SJSA1 (cell line): ENCODE results near the gene COLEC11. TPM values are rescaled to one million over a fixed set of nuclear protein-coding genes. Genes with fewer than 3 reads are reported as not detected.
"Not testable (repeated sequence)": the region's sequence is repeated elsewhere in the genome, so short reads cannot be mapped to it uniquely, and the experiment has no call there.

Experiments
- DNase-seq, 2 experiments: peaks; one replicate each; pipeline ENCODE4 v3.0.0-alpha.2; 2015 to 2020; ENCODE audit warnings: low spot score in 2 of 2, low read depth in 1 of 2
- H3K27ac ChIP-seq: fragments of 250-450 bp; sonication (Bioruptor Pico); 2 replicates; pipeline ENCODE4 v1.5.1; 2020; ENCODE audit warnings: mild to moderate bottlenecking, moderate library complexity
- H3K27me3 ChIP-seq: fragments of 250-450 bp; sonication (Bioruptor Pico); replicated peaks from 2 replicates; pipeline ENCODE4 v1.5.1; 2020; ENCODE audit warnings: mild to moderate bottlenecking, moderate library complexity
- H3K36me3 ChIP-seq: fragments of 250-450 bp; sonication (Bioruptor Pico); 2 replicates; pipeline ENCODE4 v1.5.1; 2020; ENCODE audit warnings: mild to moderate bottlenecking
- H3K4me1 ChIP-seq: fragments of 250-450 bp; sonication (Bioruptor Pico); replicated peaks from 2 replicates; pipeline ENCODE4 v1.6.1; 2021; ENCODE audit warnings: mild to moderate bottlenecking
- H3K4me3 ChIP-seq: fragments of 250-450 bp; sonication (Bioruptor Pico); 2 replicates; pipeline ENCODE4 v1.5.1; 2020; ENCODE audit warnings: mild to moderate bottlenecking
- H3K9me3 ChIP-seq: fragments of 250-450 bp; sonication (Bioruptor Pico); replicated peaks from 2 replicates; pipeline ENCODE4 v1.5.1; 2020; ENCODE audit warnings: mild to moderate bottlenecking
- total RNA-seq: library from RNA; depleted of rRNA; stranded (reverse); fragments of >200 nt; shearing (Covaris generic); gene quantifications from 2 replicates; pipeline ENCODE4 v1.2.3, GENCODE V29; 2014; rRNA removed

COLEC11 gene
- total RNA-seq = not detected in 2 replicates

GRCh38 chr2:3594493-3595281 lies at the start of gene COLEC11:
Gene COLEC11, plus strand, starts transcription at chr2:3595112. Its CDS starts 9,229 bp downstream, at chr2:3604341.
- Histone ChIP-seq H3K27ac (no peak within 1 kb of the TSS), H3K36me3 (no peaks in the 10 kb centered on the region), H3K4me3 (no peak within 1 kb of the TSS), H3K27me3 (no peaks in the 10 kb centered on the region), H3K4me1 (no peaks in the 10 kb centered on the region), H3K9me3 (no peaks in the 10 kb centered on the region)
- DNase-seq = no peak

GRCh38 chr2:3545788-3546478 lies 49.0 kb upstream of the COLEC11 start:
- H3K9me3 ChIP-seq = no peaks in the 10 kb centered on the region
- H3K4me3 ChIP-seq = no peak overlapping the region
- H3K36me3 ChIP-seq = peaks cover 92% of the 10 kb centered on the region
- H3K4me1 ChIP-seq = no peaks in the 10 kb centered on the region
- no peak overlapping the region for H3K27ac ChIP-seq
- no peaks in the 10 kb centered on the region for H3K27me3 ChIP-seq
- no peak for DNase-seq

DNA sequence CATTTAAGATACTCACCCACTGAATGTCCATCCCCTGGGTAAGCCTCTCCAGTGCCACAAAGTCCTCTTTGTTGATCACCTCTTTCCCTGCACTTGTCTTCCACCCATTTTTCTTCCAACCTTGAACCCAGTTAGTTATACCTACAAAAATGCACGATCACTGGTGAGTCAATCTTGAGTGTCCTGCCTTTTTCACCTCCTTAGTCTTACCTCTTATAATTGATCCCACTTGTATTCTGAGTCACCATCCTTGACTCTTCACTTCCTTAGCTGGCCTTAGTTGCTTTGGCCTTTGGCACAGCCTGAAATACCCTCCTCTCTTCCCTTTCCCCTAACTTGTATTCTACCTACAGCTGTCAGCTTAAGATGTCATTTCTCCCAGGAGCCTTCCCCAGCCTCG lies 47.0 kb upstream of the COLEC11 start:
- no peak for DNase-seq
- no peak overlapping the region for H3K27ac ChIP-seq
- peaks cover 90% of the 10 kb centered on the region for H3K36me3 ChIP-seq
- H3K9me3 ChIP-seq = no peaks in the 10 kb centered on the region
- H3K4me3 ChIP-seq = no peak overlapping the region
- H3K27me3 ChIP-seq = no peaks in the 10 kb centered on the region
- H3K4me1 ChIP-seq = no peaks in the 10 kb centered on the region

DNA sequence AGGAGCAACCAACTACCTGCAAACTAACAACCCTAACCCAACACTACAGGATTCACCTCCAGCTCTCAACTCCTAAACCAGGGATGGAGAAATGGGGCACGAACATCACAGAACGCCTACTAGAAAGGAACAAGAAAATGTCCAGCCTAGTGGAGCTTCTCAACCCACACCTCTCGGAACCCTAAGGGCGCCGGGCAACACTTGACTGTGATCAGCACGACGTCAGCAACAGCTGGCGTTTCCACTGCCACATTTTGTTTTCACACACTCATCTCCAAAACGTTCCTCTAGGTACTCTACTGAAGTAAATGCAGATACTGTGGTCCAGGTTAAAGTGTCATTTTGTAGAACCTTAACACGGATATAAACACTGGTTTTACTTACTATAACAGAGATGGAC lies 41.0 kb upstream of the COLEC11 start:
- H3K9me3 ChIP-seq = no peaks in the 10 kb centered on the region
- no peak overlapping the region for H3K27ac ChIP-seq
- no peaks in the 10 kb centered on the region for H3K27me3 ChIP-seq
- H3K4me3 ChIP-seq = no peak overlapping the region
- DNase-seq = no peak
- H3K4me1 ChIP-seq = peaks cover 12% of the 10 kb centered on the region
- peaks cover 76% of the 10 kb centered on the region for H3K36me3 ChIP-seq

- Histone ChIP-seq H3K4me1 (peaks cover 13% of the 10 kb centered on the region), H3K9me3 (no peaks in the 10 kb centered on the region), H3K27me3 (no peaks in the 10 kb centered on the region), H3K4me3 (peak overlapping the region; percentile 89), H3K27ac (peak overlapping the region; percentile 84), H3K36me3 (peaks cover 45% of the 10 kb centered on the region)
- DNase-seq = peak in 1 of 2 experiments; percentile 18
These were observed 37.2 kb upstream of the COLEC11 start for GRCh38 chr2:3557639-3558204.

- Histone ChIP-seq H3K36me3 (peaks cover 41% of the 10 kb centered on the region), H3K4me1 (peaks cover 13% of the 10 kb centered on the region)
- DNase-seq = peak; percentile 98 to 99
These were observed 36.5 kb upstream of the COLEC11 start, which contains the start of gene RNASEH1 for GRCh38 chr2:3558205-3559014. Gene RNASEH1, minus strand, starts transcription at chr2:3558333. Its CDS starts 73 bp downstream, at chr2:3558260.

DNA sequence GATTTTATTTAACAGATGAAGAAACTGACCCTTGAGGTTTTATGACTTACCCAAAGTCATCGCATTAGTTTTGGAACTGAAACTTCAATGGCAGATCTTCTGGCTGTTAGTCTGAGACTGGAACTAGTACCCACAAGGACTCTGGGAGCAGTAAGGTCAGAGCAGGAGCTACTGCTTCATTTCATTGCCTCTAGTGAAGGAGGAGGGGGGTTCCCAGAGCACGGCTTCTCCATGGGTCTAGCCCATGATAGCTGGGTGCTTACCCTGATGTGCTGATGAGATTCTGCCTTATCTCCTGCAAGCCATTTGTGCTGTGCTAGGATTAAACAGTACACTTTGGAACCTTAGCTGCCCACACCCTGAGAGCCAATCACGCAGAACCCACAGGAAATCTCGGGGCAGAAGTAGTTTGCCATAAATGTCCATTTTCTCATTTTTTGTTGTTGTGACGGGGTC lies 31.4 kb upstream of the COLEC11 start:
- DNase-seq = no peak
- Histone ChIP-seq H3K36me3 (no peaks in the 10 kb centered on the region), H3K27me3 (no peaks in the 10 kb centered on the region), H3K9me3 (no peaks in the 10 kb centered on the region), H3K27ac (no peak overlapping the region), H3K4me3 (no peak overlapping the region), H3K4me1 (peaks cover 5% of the 10 kb centered on the region)

More at GRCh38 chr2:3558205-3559014, 36.5 kb upstream of the COLEC11 start, which contains the start of gene RNASEH1:
- Histone ChIP-seq H3K9me3 (no peaks in the 10 kb centered on the region), H3K4me3 (peak within 1 kb of the TSS; percentile 89), H3K27ac (peak within 1 kb of the TSS; percentile 84), H3K27me3 (no peaks in the 10 kb centered on the region)

DNA sequence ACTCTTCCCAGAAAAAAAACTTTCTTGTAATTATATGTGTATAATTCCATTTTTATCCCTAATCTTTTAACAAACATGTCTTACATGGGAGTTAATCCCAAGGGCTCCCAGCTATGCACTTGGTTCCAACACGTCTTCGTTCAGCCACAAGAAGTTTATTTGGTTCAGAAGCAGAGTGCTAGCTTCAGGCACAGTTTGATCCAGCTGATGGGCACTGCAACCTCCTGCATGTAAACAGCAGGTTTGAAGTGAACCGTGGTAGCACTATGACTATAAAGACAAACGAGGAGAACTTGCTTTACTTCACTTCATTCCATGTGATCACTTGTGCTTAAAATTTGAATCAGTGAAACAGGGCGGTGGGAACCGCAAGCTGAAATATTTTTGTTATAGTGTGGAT lies 29.8 kb upstream of the COLEC11 start:
- no peak overlapping the region for H3K27ac ChIP-seq
- no peaks in the 10 kb centered on the region for H3K9me3 ChIP-seq
- H3K4me3 ChIP-seq = no peak overlapping the region
- DNase-seq = no peak
- H3K27me3 ChIP-seq = no peaks in the 10 kb centered on the region
- H3K4me1 ChIP-seq = no peaks in the 10 kb centered on the region
- no peaks in the 10 kb centered on the region for H3K36me3 ChIP-seq

- H3K27ac ChIP-seq = no peak overlapping the region
- no peak for DNase-seq
- no peaks in the 10 kb centered on the region for H3K27me3 ChIP-seq
- H3K9me3 ChIP-seq = no peaks in the 10 kb centered on the region
- no peaks in the 10 kb centered on the region for H3K36me3 ChIP-seq
- H3K4me3 ChIP-seq = no peak overlapping the region
- H3K4me1 ChIP-seq = peaks cover 5% of the 10 kb centered on the region; the same call in 1 of the 2 replicates
These were observed 28.1 kb upstream of the COLEC11 start for GRCh38 chr2:3566806-3567205.

GRCh38 chr2:3569656-3570055 lies 25.3 kb upstream of the COLEC11 start:
- not testable (repeated sequence) for H3K27me3 ChIP-seq, DNase-seq, H3K9me3 ChIP-seq, H3K36me3 ChIP-seq, H3K4me1 ChIP-seq, H3K4me3 ChIP-seq, H3K27ac ChIP-seq

- H3K4me3 ChIP-seq = no peak overlapping the region
- no peak for DNase-seq
- no peak overlapping the region for H3K27ac ChIP-seq
- H3K4me1 ChIP-seq = peaks cover 7% of the 10 kb centered on the region
- peaks cover 9% of the 10 kb centered on the region for H3K36me3 ChIP-seq
- no peaks in the 10 kb centered on the region for H3K9me3 ChIP-seq
- no peaks in the 10 kb centered on the region for H3K27me3 ChIP-seq
These were observed 23.6 kb upstream of the COLEC11 start for GRCh38 chr2:3571284-3571683.

DNA sequence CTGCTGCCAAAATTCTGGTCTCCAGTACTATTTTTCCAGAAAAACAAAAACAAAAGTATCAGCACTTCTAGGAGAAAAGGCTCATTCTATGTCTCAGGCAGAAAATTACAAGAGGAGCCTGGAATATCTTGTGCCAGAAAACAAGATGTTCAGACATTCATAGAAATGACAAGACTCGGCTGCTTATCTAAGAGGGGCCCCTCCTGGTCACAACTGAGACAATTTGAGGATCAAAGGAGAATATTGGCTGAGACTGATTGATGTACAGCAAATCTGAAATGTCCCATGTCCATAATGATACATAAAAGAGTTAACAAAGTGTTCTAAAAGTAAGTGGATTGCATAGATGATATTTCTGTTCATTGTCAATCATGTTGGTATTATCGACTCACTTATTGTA lies 22.3 kb upstream of the COLEC11 start:
- no peaks in the 10 kb centered on the region for H3K27me3 ChIP-seq
- H3K36me3 ChIP-seq = peaks cover 22% of the 10 kb centered on the region
- no peak overlapping the region for H3K27ac ChIP-seq
- no peak overlapping the region for H3K4me3 ChIP-seq
- no peak for DNase-seq
- peaks cover 19% of the 10 kb centered on the region for H3K4me1 ChIP-seq
- no peaks in the 10 kb centered on the region for H3K9me3 ChIP-seq

DNA sequence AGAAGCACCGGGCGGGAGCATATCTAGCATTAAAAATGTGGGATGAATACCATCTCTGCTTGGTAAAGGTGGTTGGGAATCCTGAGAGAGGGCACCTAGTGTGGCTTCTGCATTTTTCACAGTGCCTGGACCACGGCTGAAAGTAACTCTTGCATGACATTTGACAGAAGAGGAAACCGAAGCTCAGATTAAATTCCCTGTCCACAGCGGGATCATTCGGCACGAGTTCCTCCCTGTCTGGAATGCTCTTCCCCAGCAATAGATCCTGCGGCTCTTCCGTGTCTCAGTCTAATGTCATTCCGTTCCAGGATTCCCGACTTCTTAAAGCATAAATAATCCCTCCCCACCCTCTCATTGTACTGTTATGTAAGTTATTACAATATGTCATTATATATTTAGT lies 20.8 kb upstream of the COLEC11 start:
- no peaks in the 10 kb centered on the region for H3K27me3 ChIP-seq
- peaks cover 22% of the 10 kb centered on the region for H3K4me1 ChIP-seq
- H3K36me3 ChIP-seq = peaks cover 38% of the 10 kb centered on the region
- no peaks in the 10 kb centered on the region for H3K9me3 ChIP-seq
- DNase-seq = no peak
- no peak overlapping the region for H3K27ac ChIP-seq
- peak overlapping the region; percentile 55; the same call in 1 of the 2 replicates for H3K4me3 ChIP-seq
